ENCODE measurements around the gene FAF2.

The FAF2 gene

GRCh38 chr5:176492431-176492830 is 44.2 kb downstream of the FAF2 start:
- no peak for DNase-seq (ENCODE audit: low read depth in 1 of 2, low spot score in 1 of 2)
- Histone ChIP-seq H3K4me3 (replicated peaks; ENCODE audit: insufficient read depth, low read length) (no peak overlapping the region), H3K27me3 (ENCODE audit: insufficient read depth, poor library complexity, severe bottlenecking) (no peaks in the 10 kb centered on the region), H3K27ac (replicated peaks) (no peak overlapping the region)
- no peak for TF ChIP-seq GABPA (IDR thresholded peaks at IDR 0.05; ENCODE audit: low read depth)
- TF ChIP-seq POLR2AphosphoS5 (IDR thresholded peaks at IDR 0.05; ENCODE audit: low read depth): no peak
- TF ChIP-seq SPI1 (IDR thresholded peaks at IDR 0.05; ENCODE audit: borderline replicate concordance, low read depth): no peak
- TF ChIP-seq, protein P1, sequence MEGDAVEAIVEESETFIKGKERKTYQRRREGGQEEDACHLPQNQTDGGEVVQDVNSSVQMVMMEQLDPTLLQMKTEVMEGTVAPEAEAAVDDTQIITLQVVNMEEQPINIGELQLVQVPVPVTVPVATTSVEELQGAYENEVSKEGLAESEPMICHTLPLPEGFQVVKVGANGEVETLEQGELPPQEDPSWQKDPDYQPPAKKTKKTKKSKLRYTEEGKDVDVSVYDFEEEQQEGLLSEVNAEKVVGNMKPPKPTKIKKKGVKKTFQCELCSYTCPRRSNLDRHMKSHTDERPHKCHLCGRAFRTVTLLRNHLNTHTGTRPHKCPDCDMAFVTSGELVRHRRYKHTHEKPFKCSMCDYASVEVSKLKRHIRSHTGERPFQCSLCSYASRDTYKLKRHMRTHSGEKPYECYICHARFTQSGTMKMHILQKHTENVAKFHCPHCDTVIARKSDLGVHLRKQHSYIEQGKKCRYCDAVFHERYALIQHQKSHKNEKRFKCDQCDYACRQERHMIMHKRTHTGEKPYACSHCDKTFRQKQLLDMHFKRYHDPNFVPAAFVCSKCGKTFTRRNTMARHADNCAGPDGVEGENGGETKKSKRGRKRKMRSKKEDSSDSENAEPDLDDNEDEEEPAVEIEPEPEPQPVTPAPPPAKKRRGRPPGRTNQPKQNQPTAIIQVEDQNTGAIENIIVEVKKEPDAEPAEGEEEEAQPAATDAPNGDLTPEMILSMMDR (IDR thresholded peaks at IDR 0.05; ENCODE audit: insufficient read depth, low read length): no peak
- TF ChIP-seq, protein P2, sequence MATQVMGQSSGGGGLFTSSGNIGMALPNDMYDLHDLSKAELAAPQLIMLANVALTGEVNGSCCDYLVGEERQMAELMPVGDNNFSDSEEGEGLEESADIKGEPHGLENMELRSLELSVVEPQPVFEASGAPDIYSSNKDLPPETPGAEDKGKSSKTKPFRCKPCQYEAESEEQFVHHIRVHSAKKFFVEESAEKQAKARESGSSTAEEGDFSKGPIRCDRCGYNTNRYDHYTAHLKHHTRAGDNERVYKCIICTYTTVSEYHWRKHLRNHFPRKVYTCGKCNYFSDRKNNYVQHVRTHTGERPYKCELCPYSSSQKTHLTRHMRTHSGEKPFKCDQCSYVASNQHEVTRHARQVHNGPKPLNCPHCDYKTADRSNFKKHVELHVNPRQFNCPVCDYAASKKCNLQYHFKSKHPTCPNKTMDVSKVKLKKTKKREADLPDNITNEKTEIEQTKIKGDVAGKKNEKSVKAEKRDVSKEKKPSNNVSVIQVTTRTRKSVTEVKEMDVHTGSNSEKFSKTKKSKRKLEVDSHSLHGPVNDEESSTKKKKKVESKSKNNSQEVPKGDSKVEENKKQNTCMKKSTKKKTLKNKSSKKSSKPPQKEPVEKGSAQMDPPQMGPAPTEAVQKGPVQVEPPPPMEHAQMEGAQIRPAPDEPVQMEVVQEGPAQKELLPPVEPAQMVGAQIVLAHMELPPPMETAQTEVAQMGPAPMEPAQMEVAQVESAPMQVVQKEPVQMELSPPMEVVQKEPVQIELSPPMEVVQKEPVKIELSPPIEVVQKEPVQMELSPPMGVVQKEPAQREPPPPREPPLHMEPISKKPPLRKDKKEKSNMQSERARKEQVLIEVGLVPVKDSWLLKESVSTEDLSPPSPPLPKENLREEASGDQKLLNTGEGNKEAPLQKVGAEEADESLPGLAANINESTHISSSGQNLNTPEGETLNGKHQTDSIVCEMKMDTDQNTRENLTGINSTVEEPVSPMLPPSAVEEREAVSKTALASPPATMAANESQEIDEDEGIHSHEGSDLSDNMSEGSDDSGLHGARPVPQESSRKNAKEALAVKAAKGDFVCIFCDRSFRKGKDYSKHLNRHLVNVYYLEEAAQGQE (IDR thresholded peaks at IDR 0.05; ENCODE audit: insufficient replicate concordance, low read depth): no peak

- no peak for DNase-seq (ENCODE audit: low read depth in 1 of 2, low spot score in 1 of 2)
- no peak overlapping the region for H3K27ac ChIP-seq (replicated peaks)
Measured at GRCh38 chr5:176497852-176498251, 49.7 kb downstream of the FAF2 start.

DNA sequence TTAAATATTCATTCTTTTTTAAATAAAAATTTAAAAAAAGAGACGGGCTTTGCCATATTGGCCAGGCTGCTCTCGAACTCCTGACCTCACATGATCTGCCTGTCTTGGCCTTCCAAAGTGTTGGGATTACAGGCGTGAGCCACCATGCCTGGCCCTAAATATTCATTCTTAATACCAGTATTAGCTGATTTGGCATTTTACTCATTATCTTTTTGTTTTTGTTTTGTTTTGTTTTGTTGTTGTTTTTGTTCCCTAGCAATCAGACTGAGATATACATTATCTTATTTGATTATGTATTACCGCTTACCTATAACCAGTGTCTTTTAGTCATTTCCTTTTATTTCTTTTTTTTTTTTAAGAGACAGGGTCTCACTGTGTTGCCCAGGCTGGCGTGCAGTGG is 51.1 kb downstream of the FAF2 start:
- TF ChIP-seq, protein P2 (IDR thresholded peaks at IDR 0.05; ENCODE audit: insufficient replicate concordance, low read depth): no peak
- TF ChIP-seq SPI1 (IDR thresholded peaks at IDR 0.05; ENCODE audit: borderline replicate concordance, low read depth) (no peak), POLR2AphosphoS5 (IDR thresholded peaks at IDR 0.05; ENCODE audit: low read depth) (no peak), GABPA (IDR thresholded peaks at IDR 0.05; ENCODE audit: low read depth) (no peak)
- TF ChIP-seq, protein P1 (IDR thresholded peaks at IDR 0.05; ENCODE audit: insufficient read depth, low read length): no peak
- DNase-seq (ENCODE audit: low read depth in 1 of 2, low spot score in 1 of 2): no peak
- Histone ChIP-seq H3K4me3 (replicated peaks; ENCODE audit: insufficient read depth, low read length) (no peak overlapping the region), H3K27me3 (ENCODE audit: insufficient read depth, poor library complexity, severe bottlenecking) (no peaks in the 10 kb centered on the region), H3K27ac (replicated peaks) (no peak overlapping the region)

More at GRCh38 chr5:176497852-176498251, 49.7 kb downstream of the FAF2 start:
- TF ChIP-seq, protein P1 (IDR thresholded peaks at IDR 0.05; ENCODE audit: insufficient read depth, low read length): no peak
- TF ChIP-seq GABPA (IDR thresholded peaks at IDR 0.05; ENCODE audit: low read depth): no peak
- TF ChIP-seq SPI1 (IDR thresholded peaks at IDR 0.05; ENCODE audit: borderline replicate concordance, low read depth): no peak
- TF ChIP-seq POLR2AphosphoS5 (IDR thresholded peaks at IDR 0.05; ENCODE audit: low read depth): no peak
- TF ChIP-seq, protein P2 (IDR thresholded peaks at IDR 0.05; ENCODE audit: insufficient replicate concordance, low read depth): no peak
- Histone ChIP-seq H3K27me3 (ENCODE audit: insufficient read depth, poor library complexity, severe bottlenecking) (no peaks in the 10 kb centered on the region), H3K4me3 (replicated peaks; ENCODE audit: insufficient read depth, low read length) (no peak overlapping the region)

Data from HL-60 (cell line).